MM.1S (cell line): Measurements from ENCODE around the gene WNT9B.

ENCODE experiments used
- EZH2 ChIP-seq: fragments of 300-600 bp; sonication (generic); optimal IDR thresholded peaks from 2 replicates; pipeline ENCODE3; 2017; ENCODE audit warnings: low read depth, mild to moderate bottlenecking, antibody characterized with exemption, low read length, mixed read lengths
- EZH2phosphoT487 ChIP-seq: fragments of 300-600 bp; sonication (generic); IDR thresholded peaks from 2 replicates; pipeline ENCODE4 v1.6.1; 2018; ENCODE audit warnings: antibody characterized with exemption, low read length
- TF ChIP-seq, protein P1 (sequence below): fragments of 300-600 bp; sonication (generic); IDR thresholded peaks from 2 replicates; pipeline ENCODE4 v1.5.1; 2016; ENCODE audit warnings: antibody characterized with exemption, low read length, mixed read lengths

DNA sequence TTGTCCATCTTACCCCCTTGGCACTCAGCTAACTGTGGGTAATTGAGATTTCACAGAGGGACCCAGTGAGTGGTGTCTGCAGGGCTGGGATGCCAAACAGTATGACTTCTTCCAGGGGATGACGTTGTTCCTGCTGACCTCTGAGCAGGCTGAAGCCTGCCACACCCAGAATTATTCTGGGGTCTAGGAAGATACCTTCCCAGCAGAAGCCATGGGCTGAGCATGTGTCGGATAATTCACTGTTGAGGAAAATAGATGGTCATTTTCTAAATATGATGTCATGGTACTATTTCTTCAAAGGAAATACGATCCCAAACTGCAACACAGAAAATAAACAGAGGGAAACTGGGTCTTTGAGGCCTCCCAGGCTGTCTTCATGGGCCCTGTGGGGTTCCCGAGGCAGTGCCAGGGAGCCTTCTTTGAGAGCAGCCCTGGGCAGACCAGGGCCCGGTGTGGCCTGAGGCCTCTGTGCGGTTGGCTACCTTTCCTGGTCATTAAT lies 17.4 kb downstream of the WNT9B start:
- TF ChIP-seq EZH2phosphoT487, result no peak
- TF ChIP-seq, protein P1, sequence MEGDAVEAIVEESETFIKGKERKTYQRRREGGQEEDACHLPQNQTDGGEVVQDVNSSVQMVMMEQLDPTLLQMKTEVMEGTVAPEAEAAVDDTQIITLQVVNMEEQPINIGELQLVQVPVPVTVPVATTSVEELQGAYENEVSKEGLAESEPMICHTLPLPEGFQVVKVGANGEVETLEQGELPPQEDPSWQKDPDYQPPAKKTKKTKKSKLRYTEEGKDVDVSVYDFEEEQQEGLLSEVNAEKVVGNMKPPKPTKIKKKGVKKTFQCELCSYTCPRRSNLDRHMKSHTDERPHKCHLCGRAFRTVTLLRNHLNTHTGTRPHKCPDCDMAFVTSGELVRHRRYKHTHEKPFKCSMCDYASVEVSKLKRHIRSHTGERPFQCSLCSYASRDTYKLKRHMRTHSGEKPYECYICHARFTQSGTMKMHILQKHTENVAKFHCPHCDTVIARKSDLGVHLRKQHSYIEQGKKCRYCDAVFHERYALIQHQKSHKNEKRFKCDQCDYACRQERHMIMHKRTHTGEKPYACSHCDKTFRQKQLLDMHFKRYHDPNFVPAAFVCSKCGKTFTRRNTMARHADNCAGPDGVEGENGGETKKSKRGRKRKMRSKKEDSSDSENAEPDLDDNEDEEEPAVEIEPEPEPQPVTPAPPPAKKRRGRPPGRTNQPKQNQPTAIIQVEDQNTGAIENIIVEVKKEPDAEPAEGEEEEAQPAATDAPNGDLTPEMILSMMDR, result no peak
- TF ChIP-seq EZH2, result no peak
